Measurements from ENCODE around the gene CNTNAP2. TPM values are rescaled to one million over a fixed set of nuclear protein-coding genes. Genes with fewer than 3 reads are reported as not detected.

Gene CNTNAP2
- total and polyA plus RNA-seq, 4 donors, result 0.14 to 2.3 (median 1.1) TPM

GRCh38 chr7:148318838-148319237, 2202.2 kb downstream of the CNTNAP2 start (continued):
- TF ChIP-seq JUND (IDR thresholded peaks at IDR 0.05), result peak in 1 of 2 donors; percentile 19

- H3K4me1 ChIP-seq (ENCODE audit: control insufficient read depth in 4 of 4, insufficient read depth in 4 of 4, low read length in 3 of 4), result peaks cover 0 to 13% (median 9%) of the 10 kb centered on the region in 4 donors
- no peak overlapping the region for H3K9ac ChIP-seq (ENCODE audit: low read depth in 1 of 2, low read length in 2 of 2)
- H3K4me3 ChIP-seq (ENCODE audit: low read depth in 1 of 3, low read length in 3 of 3), result no peak overlapping the region
- H3K9me3 ChIP-seq (ENCODE audit: control insufficient read depth in 4 of 4, low read length in 3 of 4), result no peaks in the 10 kb centered on the region
- H3K27me3 ChIP-seq (ENCODE audit: control insufficient read depth in 4 of 4, insufficient read depth in 4 of 4, low read length in 3 of 4), result no peaks in the 10 kb centered on the region
- no peak overlapping the region for H3K27ac ChIP-seq (ENCODE audit: low read depth in 1 of 2, low read length in 2 of 2)
- H3K36me3 ChIP-seq (ENCODE audit: control insufficient read depth in 4 of 4, insufficient read depth in 3 of 4, low read depth in 1 of 4, low read length in 3 of 4), result no peaks in the 10 kb centered on the region
- WGBS, result 61% methylated on average over 6 of the region's 6 CpGs
- no peak for DNase-seq (ENCODE audit: low spot score)
- TF ChIP-seq, protein P1, sequence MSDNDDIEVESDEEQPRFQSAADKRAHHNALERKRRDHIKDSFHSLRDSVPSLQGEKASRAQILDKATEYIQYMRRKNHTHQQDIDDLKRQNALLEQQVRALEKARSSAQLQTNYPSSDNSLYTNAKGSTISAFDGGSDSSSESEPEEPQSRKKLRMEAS (IDR thresholded peaks at IDR 0.05), result no peak
- TF ChIP-seq FOXA2 (IDR thresholded peaks at IDR 0.05) (no peak), FOXA1 (IDR thresholded peaks at IDR 0.05) (no peak), YY1 (IDR thresholded peaks at IDR 0.05) (no peak), SP1 (IDR thresholded peaks at IDR 0.05) (no peak), RXRA (IDR thresholded peaks at IDR 0.05) (no peak), ATF3 (IDR thresholded peaks at IDR 0.05) (no peak), GABPA (IDR thresholded peaks at IDR 0.05 in 1 of 2, conservative IDR thresholded peaks at IDR 0.05 in 1 of 2) (no peak), NR2F2 (IDR thresholded peaks at IDR 0.05) (no peak), EGR1 (IDR thresholded peaks at IDR 0.05; ENCODE audit: low read depth in 2 of 2) (no peak), HNF4G (IDR thresholded peaks at IDR 0.05) (no peak), HNF4A (conservative IDR thresholded peaks at IDR 0.05) (no peak), TAF1 (conservative IDR thresholded peaks at IDR 0.05) (no peak), JUND (IDR thresholded peaks at IDR 0.05) (no peak), RAD21 (IDR thresholded peaks at IDR 0.05) (no peak)
- TF ChIP-seq, protein P2, sequence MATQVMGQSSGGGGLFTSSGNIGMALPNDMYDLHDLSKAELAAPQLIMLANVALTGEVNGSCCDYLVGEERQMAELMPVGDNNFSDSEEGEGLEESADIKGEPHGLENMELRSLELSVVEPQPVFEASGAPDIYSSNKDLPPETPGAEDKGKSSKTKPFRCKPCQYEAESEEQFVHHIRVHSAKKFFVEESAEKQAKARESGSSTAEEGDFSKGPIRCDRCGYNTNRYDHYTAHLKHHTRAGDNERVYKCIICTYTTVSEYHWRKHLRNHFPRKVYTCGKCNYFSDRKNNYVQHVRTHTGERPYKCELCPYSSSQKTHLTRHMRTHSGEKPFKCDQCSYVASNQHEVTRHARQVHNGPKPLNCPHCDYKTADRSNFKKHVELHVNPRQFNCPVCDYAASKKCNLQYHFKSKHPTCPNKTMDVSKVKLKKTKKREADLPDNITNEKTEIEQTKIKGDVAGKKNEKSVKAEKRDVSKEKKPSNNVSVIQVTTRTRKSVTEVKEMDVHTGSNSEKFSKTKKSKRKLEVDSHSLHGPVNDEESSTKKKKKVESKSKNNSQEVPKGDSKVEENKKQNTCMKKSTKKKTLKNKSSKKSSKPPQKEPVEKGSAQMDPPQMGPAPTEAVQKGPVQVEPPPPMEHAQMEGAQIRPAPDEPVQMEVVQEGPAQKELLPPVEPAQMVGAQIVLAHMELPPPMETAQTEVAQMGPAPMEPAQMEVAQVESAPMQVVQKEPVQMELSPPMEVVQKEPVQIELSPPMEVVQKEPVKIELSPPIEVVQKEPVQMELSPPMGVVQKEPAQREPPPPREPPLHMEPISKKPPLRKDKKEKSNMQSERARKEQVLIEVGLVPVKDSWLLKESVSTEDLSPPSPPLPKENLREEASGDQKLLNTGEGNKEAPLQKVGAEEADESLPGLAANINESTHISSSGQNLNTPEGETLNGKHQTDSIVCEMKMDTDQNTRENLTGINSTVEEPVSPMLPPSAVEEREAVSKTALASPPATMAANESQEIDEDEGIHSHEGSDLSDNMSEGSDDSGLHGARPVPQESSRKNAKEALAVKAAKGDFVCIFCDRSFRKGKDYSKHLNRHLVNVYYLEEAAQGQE (IDR thresholded peaks at IDR 0.05), result no peak
Measured at GRCh38 chr7:148319316-148319808, 2202.8 kb downstream of the CNTNAP2 start.

GRCh38 chr7:148325208-148325607, 2208.6 kb downstream of the CNTNAP2 start:
- no peaks in the 10 kb centered on the region for H3K4me1 ChIP-seq (ENCODE audit: control insufficient read depth in 4 of 4, insufficient read depth in 4 of 4, low read length in 3 of 4)
- TF ChIP-seq SP1 (IDR thresholded peaks at IDR 0.05) (no peak), FOXA1 (IDR thresholded peaks at IDR 0.05) (no peak)
- H3K9me3 ChIP-seq (ENCODE audit: control insufficient read depth in 4 of 4, low read length in 3 of 4), result no peaks in the 10 kb centered on the region
- WGBS, result 62% methylated on average over 3 of the region's 3 CpGs
- no peak for DNase-seq (ENCODE audit: low spot score)
- no peak overlapping the region for H3K27ac ChIP-seq (ENCODE audit: low read depth in 1 of 2, low read length in 2 of 2)
- H3K4me3 ChIP-seq (ENCODE audit: low read depth in 1 of 3, low read length in 3 of 3), result no peak overlapping the region
- no peaks in the 10 kb centered on the region for H3K27me3 ChIP-seq (ENCODE audit: control insufficient read depth in 4 of 4, insufficient read depth in 4 of 4, low read length in 3 of 4)
- no peak overlapping the region for H3K9ac ChIP-seq (ENCODE audit: low read depth in 1 of 2, low read length in 2 of 2)
- no peaks in the 10 kb centered on the region for H3K36me3 ChIP-seq (ENCODE audit: control insufficient read depth in 4 of 4, insufficient read depth in 3 of 4, low read depth in 1 of 4, low read length in 3 of 4)
